Measurements from ENCODE around the gene HSD17B7.
"Not testable (repeated sequence)": the region's sequence is repeated elsewhere in the genome, so short reads cannot be mapped to it uniquely, and the experiment has no call there.

DNA sequence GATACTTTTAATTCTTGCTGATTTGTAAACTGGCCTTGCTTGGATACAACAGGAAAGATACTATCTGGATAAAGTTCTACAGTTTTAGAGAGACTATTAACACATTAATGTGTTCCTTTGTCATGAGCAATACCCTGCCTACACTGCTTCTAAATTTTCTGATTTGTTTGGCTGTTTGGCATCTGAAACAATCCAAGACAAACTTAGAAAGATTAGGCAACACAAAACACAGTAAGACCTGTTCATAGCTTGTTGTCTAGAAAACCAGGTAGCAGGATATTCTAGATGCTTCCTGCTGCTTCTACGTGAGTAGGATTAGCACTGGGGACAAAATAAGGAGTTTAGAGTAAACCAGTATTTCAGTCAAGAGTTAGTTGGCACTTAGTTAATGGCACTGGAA, 5.6 kb upstream of the HSD17B7 start:
- TF ChIP-seq, protein P1, sequence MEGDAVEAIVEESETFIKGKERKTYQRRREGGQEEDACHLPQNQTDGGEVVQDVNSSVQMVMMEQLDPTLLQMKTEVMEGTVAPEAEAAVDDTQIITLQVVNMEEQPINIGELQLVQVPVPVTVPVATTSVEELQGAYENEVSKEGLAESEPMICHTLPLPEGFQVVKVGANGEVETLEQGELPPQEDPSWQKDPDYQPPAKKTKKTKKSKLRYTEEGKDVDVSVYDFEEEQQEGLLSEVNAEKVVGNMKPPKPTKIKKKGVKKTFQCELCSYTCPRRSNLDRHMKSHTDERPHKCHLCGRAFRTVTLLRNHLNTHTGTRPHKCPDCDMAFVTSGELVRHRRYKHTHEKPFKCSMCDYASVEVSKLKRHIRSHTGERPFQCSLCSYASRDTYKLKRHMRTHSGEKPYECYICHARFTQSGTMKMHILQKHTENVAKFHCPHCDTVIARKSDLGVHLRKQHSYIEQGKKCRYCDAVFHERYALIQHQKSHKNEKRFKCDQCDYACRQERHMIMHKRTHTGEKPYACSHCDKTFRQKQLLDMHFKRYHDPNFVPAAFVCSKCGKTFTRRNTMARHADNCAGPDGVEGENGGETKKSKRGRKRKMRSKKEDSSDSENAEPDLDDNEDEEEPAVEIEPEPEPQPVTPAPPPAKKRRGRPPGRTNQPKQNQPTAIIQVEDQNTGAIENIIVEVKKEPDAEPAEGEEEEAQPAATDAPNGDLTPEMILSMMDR (conservative IDR thresholded peaks at IDR 0.05) = not testable (repeated sequence)
- TF ChIP-seq EZH2 (IDR thresholded peaks at IDR 0.05; ENCODE audit: low read depth) = not testable (repeated sequence)

All from PC-9 (cell line).